Endodermal cell (in vitro differentiated cells): ENCODE results near the gene GCHFR. TPM values are rescaled to one million over a fixed set of nuclear protein-coding genes. Genes with fewer than 3 reads are reported as not detected.
A peak's percentile ranks its signal among the peaks of the same experiment; 100 is the strongest.

Experiments used
- DNase-seq: peaks from one replicate; pipeline ENCODE4 v3.0.0-alpha.2; 2017
- H3K27ac ChIP-seq: 2 replicates; pipeline ENCODE4 v1.5.1; 2013; ENCODE audit warnings: mild to moderate bottlenecking, low read depth, low read length, moderate library complexity
- H3K27me3 ChIP-seq: 2 replicates; pipeline ENCODE4 v1.6.1; 2013; ENCODE audit warnings: mild to moderate bottlenecking, low read length, moderate library complexity; ENCODE audit not compliant: insufficient read depth, control insufficient read depth, poor library complexity, severe bottlenecking
- H3K36me3 ChIP-seq: 2 replicates; pipeline ENCODE4 v1.7.0; 2013; ENCODE audit warnings: mild to moderate bottlenecking, low read length, moderate library complexity; ENCODE audit not compliant: control insufficient read depth, insufficient read depth
- H3K4me1 ChIP-seq: one replicate; pipeline ENCODE4 v1.7.0; 2013; ENCODE audit warnings: low read length; ENCODE audit not compliant: control insufficient read depth, insufficient read depth
- H3K4me3 ChIP-seq: 2 replicates; pipeline ENCODE4 v1.5.1; 2013; ENCODE audit warnings: mild to moderate bottlenecking, low read length, moderate library complexity
- H3K9ac ChIP-seq: 2 replicates; pipeline ENCODE4 v1.6.1; 2013; ENCODE audit warnings: mild to moderate bottlenecking, low read length, moderate library complexity; ENCODE audit not compliant: poor library complexity, severe bottlenecking; ENCODE audit errors: extremely low read depth
- H3K9me3 ChIP-seq: 2 replicates; pipeline ENCODE4 v1.6.1; 2013; ENCODE audit warnings: mild to moderate bottlenecking, low read length, moderate library complexity; ENCODE audit not compliant: control insufficient read depth
- H3K27ac Mint-ChIP-seq: 2 replicates; pipeline ENCODE4 v1.8.0; 2020; ENCODE audit warnings: mixed read lengths
- H3K27me3 Mint-ChIP-seq: 2 replicates; pipeline ENCODE4 v1.8.0; 2021; ENCODE audit warnings: mild to moderate bottlenecking, mixed read lengths; ENCODE audit not compliant: insufficient read depth
- H3K36me3 Mint-ChIP-seq: 2 replicates; pipeline ENCODE4 v1.8.0; 2020; ENCODE audit warnings: low read depth, mixed read lengths
- H3K4me1 Mint-ChIP-seq: 2 replicates; pipeline ENCODE4 v1.8.0; 2020; ENCODE audit warnings: mixed read lengths
- H3K4me3 Mint-ChIP-seq: 2 replicates; pipeline ENCODE4 v1.8.0; 2020; ENCODE audit warnings: mild to moderate bottlenecking, moderate library complexity, mixed read lengths
- H3K9me3 Mint-ChIP-seq: 2 replicates; pipeline ENCODE4 v1.8.0; 2020; ENCODE audit warnings: mild to moderate bottlenecking, mixed read lengths
- WGBS, 2 experiments: methylation state at CpG; one replicate each; pipeline versions ENCODE4 v1.1.5 to v1.1.7; 2013; ENCODE audit warnings: missing lambda C conversion rate in 2 of 2, mixed read lengths in 1 of 2; ENCODE audit not compliant: insufficient coverage in 1 of 2, insufficient read length in 1 of 2; 5-methylcytosine and 5-hydroxymethylcytosine counted together
- total RNA-seq, 2 donors: library from RNA; stranded (reverse); fragmentation: NEBNext Ultra II Directional in 1 of 2; extraction: Animal tissue kit (Norgen Biotek cat#: 25700) in 1 of 2; gene quantifications; 2 replicates in 1 of 2; 3 replicates in 1 of 2; pipeline ENCODE4 v1.2.1, GENCODE V29; 2021
- TF ChIP-seq, protein P1 (sequence below): fragments of 200-600 bp; sonication (generic); conservative IDR thresholded peaks from 2 replicates; pipeline ENCODE4 v1.5.0; 2021; ENCODE audit warnings: antibody characterized with exemption, mild to moderate bottlenecking

GCHFR gene
- total RNA-seq, 2 donors from 2014 or later, result 33.6 to 47.1 TPM

DNA sequence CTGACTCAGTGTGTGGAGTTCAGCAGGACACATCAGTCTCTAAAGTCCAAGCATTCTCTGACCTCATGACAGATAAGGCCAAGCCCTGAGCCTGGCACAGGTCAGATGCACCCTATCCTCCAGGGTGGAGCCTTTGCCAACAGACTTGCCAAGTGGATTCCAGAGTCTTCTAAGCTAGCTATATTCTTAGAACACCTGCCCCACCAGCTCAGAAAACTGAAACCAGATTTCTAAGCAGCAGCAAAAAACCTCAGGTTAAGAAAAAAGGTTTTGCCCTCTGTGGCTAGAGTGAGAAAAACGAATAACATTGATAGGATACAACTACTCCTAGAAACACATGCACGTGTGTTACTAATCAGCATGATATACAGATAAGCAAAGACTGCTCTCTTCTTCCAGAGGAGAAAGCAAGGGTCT is 20.4 kb upstream of the GCHFR start:
- H3K36me3 ChIP-seq, result peaks cover 56% of the 10 kb centered on the region
- TF ChIP-seq, protein P1, sequence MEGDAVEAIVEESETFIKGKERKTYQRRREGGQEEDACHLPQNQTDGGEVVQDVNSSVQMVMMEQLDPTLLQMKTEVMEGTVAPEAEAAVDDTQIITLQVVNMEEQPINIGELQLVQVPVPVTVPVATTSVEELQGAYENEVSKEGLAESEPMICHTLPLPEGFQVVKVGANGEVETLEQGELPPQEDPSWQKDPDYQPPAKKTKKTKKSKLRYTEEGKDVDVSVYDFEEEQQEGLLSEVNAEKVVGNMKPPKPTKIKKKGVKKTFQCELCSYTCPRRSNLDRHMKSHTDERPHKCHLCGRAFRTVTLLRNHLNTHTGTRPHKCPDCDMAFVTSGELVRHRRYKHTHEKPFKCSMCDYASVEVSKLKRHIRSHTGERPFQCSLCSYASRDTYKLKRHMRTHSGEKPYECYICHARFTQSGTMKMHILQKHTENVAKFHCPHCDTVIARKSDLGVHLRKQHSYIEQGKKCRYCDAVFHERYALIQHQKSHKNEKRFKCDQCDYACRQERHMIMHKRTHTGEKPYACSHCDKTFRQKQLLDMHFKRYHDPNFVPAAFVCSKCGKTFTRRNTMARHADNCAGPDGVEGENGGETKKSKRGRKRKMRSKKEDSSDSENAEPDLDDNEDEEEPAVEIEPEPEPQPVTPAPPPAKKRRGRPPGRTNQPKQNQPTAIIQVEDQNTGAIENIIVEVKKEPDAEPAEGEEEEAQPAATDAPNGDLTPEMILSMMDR, result no peak
- DNase-seq, result no peak
- no peaks in the 10 kb centered on the region for H3K27me3 ChIP-seq
- Mint-ChIP-seq H3K36me3 (peaks cover 24% of the 10 kb centered on the region), H3K4me3 (no peak overlapping the region), H3K9me3 (no peaks in the 10 kb centered on the region), H3K27me3 (no peaks in the 10 kb centered on the region), H3K4me1 (peaks cover 11% of the 10 kb centered on the region), H3K27ac (no peak overlapping the region)
- no peaks in the 10 kb centered on the region for H3K9me3 ChIP-seq
- H3K9ac ChIP-seq, result no peak overlapping the region
- H3K4me1 ChIP-seq, result no peaks in the 10 kb centered on the region
- 86 to 100% methylated on average over 2 of the region's 2 CpGs for WGBS, 2 experiments
- no peak overlapping the region for H3K4me3 ChIP-seq
- H3K27ac ChIP-seq, result no peak overlapping the region

DNA sequence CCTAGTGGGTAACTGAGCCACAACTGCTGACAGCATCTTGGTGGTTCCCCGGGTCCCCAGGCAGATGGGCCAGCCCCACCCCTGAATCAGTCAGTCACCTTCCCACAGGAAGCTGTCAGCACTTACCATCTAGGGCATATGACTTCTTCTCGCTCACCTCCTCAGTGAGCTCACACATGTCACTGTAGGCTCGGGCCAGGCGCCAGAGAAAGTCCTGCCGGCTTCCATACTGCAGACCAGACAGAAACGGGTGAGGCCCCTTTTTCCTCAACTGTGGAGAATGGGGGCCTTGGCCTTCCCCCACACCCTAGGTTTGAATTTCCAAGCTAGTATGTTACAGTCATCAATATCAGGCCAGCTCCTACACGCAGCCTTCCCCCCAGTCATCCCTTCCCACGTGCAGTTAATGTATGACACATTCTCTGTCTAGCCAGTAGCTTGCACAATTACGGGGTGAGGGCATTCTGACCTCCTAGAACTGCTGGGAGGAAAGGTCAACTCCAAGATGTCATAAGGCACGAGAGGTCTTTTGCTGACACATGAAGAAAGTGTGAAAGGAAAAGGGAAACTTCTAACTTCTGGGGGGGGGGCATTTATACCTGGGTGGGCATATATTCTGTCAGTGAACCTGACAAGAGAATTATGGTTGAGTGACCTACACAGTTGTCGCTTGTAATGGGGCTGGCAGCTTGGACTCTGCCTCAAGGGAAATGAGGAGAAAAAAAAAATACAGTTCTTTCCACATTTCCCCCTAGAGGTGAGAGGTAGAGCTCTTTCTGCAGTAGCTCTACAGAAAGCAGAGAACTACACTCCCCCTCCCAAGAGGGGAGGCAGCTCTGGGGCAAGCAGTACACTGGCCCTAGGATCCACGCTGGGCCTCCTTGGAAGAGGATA is 19.7 kb upstream of the GCHFR start:
- Mint-ChIP-seq H3K4me1 (peaks cover 5% of the 10 kb centered on the region), H3K36me3 (peaks cover 21% of the 10 kb centered on the region), H3K27me3 (no peaks in the 10 kb centered on the region), H3K27ac (no peak overlapping the region), H3K4me3 (no peak overlapping the region), H3K9me3 (no peaks in the 10 kb centered on the region)
- H3K9me3 ChIP-seq, result no peaks in the 10 kb centered on the region
- no peaks in the 10 kb centered on the region for H3K27me3 ChIP-seq
- TF ChIP-seq, protein P1, result peak; percentile 60
- no peak overlapping the region for H3K9ac ChIP-seq
- DNase-seq, result no peak
- peaks cover 52% of the 10 kb centered on the region for H3K36me3 ChIP-seq
- WGBS, 2 experiments, result 92 to 93% methylated on average over 5 to 12 of the region's 12 CpGs
- H3K4me1 ChIP-seq, result no peaks in the 10 kb centered on the region
- H3K27ac ChIP-seq, result no peak overlapping the region
- no peak overlapping the region for H3K4me3 ChIP-seq

DNA sequence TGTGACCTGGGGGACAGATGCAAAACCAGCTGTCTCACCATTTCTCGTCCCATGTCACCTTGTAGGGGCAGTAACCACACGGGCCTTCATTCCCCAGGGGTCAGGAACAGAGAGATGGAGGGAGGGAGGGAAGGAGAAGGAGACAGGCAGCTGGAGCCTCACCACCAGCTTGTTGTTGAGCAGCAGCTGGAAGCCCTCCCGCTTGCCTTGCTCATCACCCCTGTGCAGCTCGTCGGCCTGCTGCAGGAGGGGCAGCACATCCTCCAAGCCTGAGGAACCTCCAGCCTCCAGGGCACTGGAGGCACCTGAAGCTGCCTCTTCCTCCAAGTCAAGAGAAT is 19.1 kb upstream of the GCHFR start:
- Histone ChIP-seq H3K27me3 (no peaks in the 10 kb centered on the region), H3K36me3 (peaks cover 52% of the 10 kb centered on the region), H3K4me3 (no peak overlapping the region), H3K9me3 (no peaks in the 10 kb centered on the region), H3K27ac (no peak overlapping the region), H3K4me1 (no peaks in the 10 kb centered on the region), H3K9ac (no peak overlapping the region)
- TF ChIP-seq, protein P1, result no peak
- Mint-ChIP-seq H3K36me3 (peaks cover 24% of the 10 kb centered on the region), H3K27me3 (no peaks in the 10 kb centered on the region), H3K4me1 (no peaks in the 10 kb centered on the region), H3K27ac (no peak overlapping the region), H3K9me3 (no peaks in the 10 kb centered on the region), H3K4me3 (no peak overlapping the region)
- WGBS, 2 experiments, result 84 to 94% methylated on average over 5 of the region's 5 CpGs
- no peak for DNase-seq
